Measurements from ENCODE around the gene SIM2.

Gene SIM2

GRCh38 chr21:36732761-36733160 lies 33.8 kb downstream of the SIM2 start:
- no peak overlapping the region for H3K4me2 ChIP-seq (ENCODE audit: insufficient read depth, low read length)
- no peak overlapping the region for H3K4me3 ChIP-seq (ENCODE audit: low read depth in 1 of 2, low read length in 2 of 2)
- H3K27me3 ChIP-seq (ENCODE audit: insufficient read depth, low read length, poor library complexity) = no peaks in the 10 kb centered on the region
- H3K27ac ChIP-seq (ENCODE audit: low read length) = no peak overlapping the region
- ATAC-seq (ENCODE audit: insufficient read depth, low read depth) = no peak
- H3K9ac ChIP-seq (ENCODE audit: low read depth, low read length) = no peak overlapping the region
- no peak overlapping the region for H2AFZ ChIP-seq (ENCODE audit: low read depth, low read length)
- no peaks in the 10 kb centered on the region for H3K79me2 ChIP-seq (ENCODE audit: insufficient read depth, low read length)
- H3K9me3 ChIP-seq (ENCODE audit: insufficient read depth, low read length, severe bottlenecking) = no peaks in the 10 kb centered on the region
- no peak for TF ChIP-seq EZH2 (IDR thresholded peaks at IDR 0.05; ENCODE audit: borderline replicate concordance, low read depth, low read length, severe bottlenecking)
- TF ChIP-seq, protein P1, sequence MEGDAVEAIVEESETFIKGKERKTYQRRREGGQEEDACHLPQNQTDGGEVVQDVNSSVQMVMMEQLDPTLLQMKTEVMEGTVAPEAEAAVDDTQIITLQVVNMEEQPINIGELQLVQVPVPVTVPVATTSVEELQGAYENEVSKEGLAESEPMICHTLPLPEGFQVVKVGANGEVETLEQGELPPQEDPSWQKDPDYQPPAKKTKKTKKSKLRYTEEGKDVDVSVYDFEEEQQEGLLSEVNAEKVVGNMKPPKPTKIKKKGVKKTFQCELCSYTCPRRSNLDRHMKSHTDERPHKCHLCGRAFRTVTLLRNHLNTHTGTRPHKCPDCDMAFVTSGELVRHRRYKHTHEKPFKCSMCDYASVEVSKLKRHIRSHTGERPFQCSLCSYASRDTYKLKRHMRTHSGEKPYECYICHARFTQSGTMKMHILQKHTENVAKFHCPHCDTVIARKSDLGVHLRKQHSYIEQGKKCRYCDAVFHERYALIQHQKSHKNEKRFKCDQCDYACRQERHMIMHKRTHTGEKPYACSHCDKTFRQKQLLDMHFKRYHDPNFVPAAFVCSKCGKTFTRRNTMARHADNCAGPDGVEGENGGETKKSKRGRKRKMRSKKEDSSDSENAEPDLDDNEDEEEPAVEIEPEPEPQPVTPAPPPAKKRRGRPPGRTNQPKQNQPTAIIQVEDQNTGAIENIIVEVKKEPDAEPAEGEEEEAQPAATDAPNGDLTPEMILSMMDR (IDR thresholded peaks at IDR 0.05; ENCODE audit: borderline replicate concordance, extremely low read depth, low read length, poor library complexity, severe bottlenecking) = no peak
- no peaks in the 10 kb centered on the region for H3K4me1 ChIP-seq (ENCODE audit: insufficient read depth, low read length)
- no peaks in the 10 kb centered on the region for H4K20me1 ChIP-seq (ENCODE audit: insufficient read depth, low read length)
- 0 out of 2 replicates have a peak, but pooled peaks cover 3% of the 10 kb centered on the region for H3K36me3 ChIP-seq (ENCODE audit: insufficient read depth, low read length)
- no peak for DNase-seq

GRCh38 chr21:36733857-36734256 lies 34.9 kb downstream of the SIM2 start:
- Histone ChIP-seq H4K20me1 (ENCODE audit: insufficient read depth, low read length) (no peaks in the 10 kb centered on the region), H3K36me3 (ENCODE audit: insufficient read depth, low read length) (0 out of 2 replicates have a peak, but pooled peaks cover 3% of the 10 kb centered on the region), H3K27ac (ENCODE audit: low read length) (no peak overlapping the region), H3K4me3 (ENCODE audit: low read depth in 1 of 2, low read length in 2 of 2) (no peak overlapping the region), H3K27me3 (ENCODE audit: insufficient read depth, low read length, poor library complexity) (no peaks in the 10 kb centered on the region), H3K9me3 (ENCODE audit: insufficient read depth, low read length, severe bottlenecking) (no peaks in the 10 kb centered on the region), H3K4me1 (ENCODE audit: insufficient read depth, low read length) (no peaks in the 10 kb centered on the region), H3K79me2 (ENCODE audit: insufficient read depth, low read length) (no peaks in the 10 kb centered on the region), H3K9ac (ENCODE audit: low read depth, low read length) (no peak overlapping the region), H3K4me2 (ENCODE audit: insufficient read depth, low read length) (no peak overlapping the region), H2AFZ (ENCODE audit: low read depth, low read length) (no peak overlapping the region)
- DNase-seq = no peak
- TF ChIP-seq, protein P1 (IDR thresholded peaks at IDR 0.05; ENCODE audit: borderline replicate concordance, extremely low read depth, low read length, poor library complexity, severe bottlenecking) = no peak
- TF ChIP-seq EZH2 (IDR thresholded peaks at IDR 0.05; ENCODE audit: borderline replicate concordance, low read depth, low read length, severe bottlenecking) = no peak
- no peak for ATAC-seq (ENCODE audit: insufficient read depth, low read depth)

DNA sequence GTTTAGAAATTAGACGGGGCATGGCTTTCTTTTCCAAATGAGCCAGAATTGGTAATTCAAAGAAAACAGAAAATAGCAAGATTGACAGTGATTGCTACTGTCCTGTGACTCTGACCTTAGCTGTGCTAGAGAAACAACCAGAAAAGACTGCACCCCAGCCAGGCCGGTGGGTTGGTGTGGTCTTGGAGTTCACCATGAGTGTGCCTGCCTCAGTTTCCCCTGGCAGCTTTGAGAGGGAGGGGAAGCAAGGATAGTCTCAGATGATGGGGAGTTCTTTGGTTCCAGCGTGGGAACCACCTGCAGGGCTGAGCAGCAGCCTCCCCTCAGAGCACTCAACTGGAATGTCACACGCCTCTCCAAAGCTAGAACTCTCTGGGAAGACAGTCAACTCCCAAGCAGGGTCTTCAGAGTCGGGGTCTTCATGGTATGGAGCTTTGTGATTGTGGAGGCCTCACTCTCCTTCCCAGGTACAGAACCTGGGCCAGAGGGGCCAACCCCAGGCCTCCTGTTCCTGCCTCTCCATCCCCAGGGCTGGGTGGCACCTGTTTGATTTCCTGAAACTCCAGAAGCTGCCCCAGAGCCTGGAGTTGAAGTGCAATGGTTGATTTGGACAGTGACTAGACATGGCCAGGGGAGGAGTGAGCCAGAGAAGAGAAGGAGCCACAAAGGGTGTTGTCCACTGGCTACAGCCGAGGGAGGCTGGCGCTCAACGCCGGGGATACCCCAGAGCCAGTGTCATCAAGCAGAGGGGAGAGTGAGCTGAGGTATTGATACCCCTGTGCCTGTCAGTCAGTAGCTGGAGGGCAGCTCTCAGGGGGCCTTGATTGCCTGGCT lies 35.7 kb downstream of the SIM2 start:
- H3K4me3 ChIP-seq (ENCODE audit: low read depth in 1 of 2, low read length in 2 of 2) = no peak overlapping the region
- H3K27me3 ChIP-seq (ENCODE audit: insufficient read depth, low read length, poor library complexity) = no peaks in the 10 kb centered on the region
- H3K9ac ChIP-seq (ENCODE audit: low read depth, low read length) = no peak overlapping the region
- TF ChIP-seq EZH2 (IDR thresholded peaks at IDR 0.05; ENCODE audit: borderline replicate concordance, low read depth, low read length, severe bottlenecking) = no peak
- TF ChIP-seq, protein P1 (IDR thresholded peaks at IDR 0.05; ENCODE audit: borderline replicate concordance, extremely low read depth, low read length, poor library complexity, severe bottlenecking) = no peak
- no peak overlapping the region for H3K4me2 ChIP-seq (ENCODE audit: insufficient read depth, low read length)
- H3K9me3 ChIP-seq (ENCODE audit: insufficient read depth, low read length, severe bottlenecking) = no peaks in the 10 kb centered on the region
- H4K20me1 ChIP-seq (ENCODE audit: insufficient read depth, low read length) = no peaks in the 10 kb centered on the region
- no peaks in the 10 kb centered on the region for H3K79me2 ChIP-seq (ENCODE audit: insufficient read depth, low read length)
- DNase-seq (no peak), ATAC-seq (ENCODE audit: insufficient read depth, low read depth) (no peak)
- H3K4me1 ChIP-seq (ENCODE audit: insufficient read depth, low read length) = no peaks in the 10 kb centered on the region
- no peak overlapping the region for H3K27ac ChIP-seq (ENCODE audit: low read length)
- H2AFZ ChIP-seq (ENCODE audit: low read depth, low read length) = no peak overlapping the region
- 0 out of 2 replicates have a peak, but pooled peaks cover 3% of the 10 kb centered on the region for H3K36me3 ChIP-seq (ENCODE audit: insufficient read depth, low read length)

Data from DND-41 (cell line).